ENCODE results near the gene HOXC12. TPM values are rescaled to one million over a fixed set of nuclear protein-coding genes. Genes with fewer than 3 reads are reported as not detected.

HOXC12 gene
- total and polyA plus RNA-seq, 2 of the 8 experiments (the other 6 are each of a cell fraction or from before 2014, with no cell fraction given), result not detected

DNA sequence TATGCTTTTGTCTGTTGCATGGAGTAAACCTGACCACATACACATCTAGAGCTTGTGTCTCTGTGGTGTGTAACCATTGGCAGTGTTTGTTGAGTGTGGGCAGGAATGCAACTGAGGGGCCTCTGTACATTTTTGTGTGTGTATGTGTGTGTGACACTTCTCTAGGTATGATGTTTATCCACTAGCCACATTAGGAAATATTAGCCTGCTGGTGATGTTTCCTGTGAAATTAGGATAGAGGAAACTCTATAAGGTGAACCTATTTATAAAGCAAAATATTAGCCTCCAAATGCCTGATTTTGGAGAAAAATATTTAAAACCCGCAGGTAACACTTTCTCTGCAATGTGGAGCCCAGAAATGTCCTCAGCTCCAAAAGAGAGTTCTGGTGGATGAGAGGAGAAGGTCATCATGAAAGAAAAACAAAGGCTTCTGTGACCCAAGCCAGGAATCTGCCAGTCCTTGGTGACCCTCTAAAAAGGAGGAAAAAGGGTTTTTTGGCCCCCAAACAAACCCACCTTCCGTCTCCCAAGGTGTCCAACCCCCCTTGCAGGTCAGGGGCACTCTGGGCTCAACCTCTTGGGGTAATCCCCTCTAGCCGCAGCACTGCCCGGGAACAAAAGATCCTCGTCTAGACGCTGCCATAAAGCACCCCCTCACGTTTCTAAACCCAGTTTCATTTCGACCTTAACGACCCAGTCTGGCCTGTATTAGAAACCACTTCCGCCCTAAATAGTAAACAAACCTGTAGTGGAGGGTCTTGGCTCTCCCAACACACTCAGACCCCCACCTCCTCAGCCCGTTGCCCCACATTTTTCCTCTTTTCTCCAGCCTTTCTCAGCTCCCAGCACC is 23.1 kb downstream of the HOXC12 start:
- Histone ChIP-seq H3K79me2 (ENCODE audit: control insufficient read depth in 1 of 2, insufficient read depth in 2 of 2, low read length in 2 of 2) (no peaks in the 10 kb centered on the region), H3K23me2 (ENCODE audit: low read depth, low read length) (peaks cover 1% of the 10 kb centered on the region; the same call in 1 of the 2 replicates), H3K56ac (replicated peaks; ENCODE audit: insufficient read length, low read depth, low read length) (no peak overlapping the region), H4K91ac (replicated peaks; ENCODE audit: insufficient read length, low read length) (no peak overlapping the region), H3K27me3 (replicated peaks in 1 of 4; ENCODE audit: control insufficient read depth in 3 of 4, extremely low read depth in 1 of 4, insufficient read depth in 3 of 4, low read length in 3 of 4) (peaks cover 96 to 100% (median 99%) of the 10 kb centered on the region in 4 experiments), H3K18ac (ENCODE audit: extremely low read depth, low read length) (no peak overlapping the region), H2BK15ac (ENCODE audit: low read length) (no peak overlapping the region), H2BK5ac (ENCODE audit: low read depth, low read length) (no peak overlapping the region), H3K79me1 (ENCODE audit: low read depth, low read length) (no peaks in the 10 kb centered on the region), H3K27ac (ENCODE audit: low read depth, low read length) (no peak overlapping the region), H3K9me3 (ENCODE audit: insufficient read depth in 2 of 2, low read depth in 1 of 2, low read length in 1 of 2) (0 out of 4 replicates have a peak, but pooled peaks cover 0 to 2% of the 10 kb centered on the region in 2 experiments), H2BK120ac (replicated peaks; ENCODE audit: low read depth, low read length) (no peak overlapping the region), H2AK5ac (ENCODE audit: low read depth, low read length) (no peak overlapping the region), H3K4me3 (ENCODE audit: extremely low read depth in 1 of 4, insufficient read depth in 2 of 4, low read depth in 3 of 4, low read length in 4 of 4) (no peak overlapping the region), H3K36me3 (ENCODE audit: control insufficient read depth in 2 of 4, insufficient read depth in 4 of 4, low read length in 3 of 4) (peaks cover 0 to 3% (median 0%) of the 10 kb centered on the region in 4 experiments; a peak in 1 of 8 replicates), H2BK12ac (ENCODE audit: low read depth, low read length) (no peak overlapping the region), H4K5ac (ENCODE audit: insufficient read length, low read depth, low read length) (no peak overlapping the region), H3K23ac (ENCODE audit: insufficient read length) (no peak overlapping the region), H3K4me1 (replicated peaks in 1 of 4; ENCODE audit: control insufficient read depth in 3 of 4, insufficient read depth in 4 of 4, low read length in 3 of 4) (peaks cover 0 to 10% (median 4%) of the 10 kb centered on the region in 4 experiments; a peak in 6 of 7 replicates), H4K20me1 (replicated peaks in 1 of 2; ENCODE audit: control insufficient read depth in 1 of 2, insufficient read depth in 2 of 2, low read length in 2 of 2) (peaks cover 15 to 20% of the 10 kb centered on the region in 2 experiments), H3K4me2 (ENCODE audit: insufficient read depth in 1 of 2, low read depth in 2 of 2, low read length in 2 of 2) (no peak overlapping the region), H2BK20ac (ENCODE audit: low read length) (no peak overlapping the region), H4K8ac (ENCODE audit: extremely low read depth, insufficient read depth, low read length) (no peak overlapping the region), H3K4ac (replicated peaks; ENCODE audit: insufficient read length, low read depth, low read length) (no peak overlapping the region), H3K9ac (replicated peaks in 1 of 4; ENCODE audit: extremely low read depth in 1 of 4, low read depth in 3 of 4, low read length in 3 of 4) (no peak overlapping the region), H3K14ac (ENCODE audit: insufficient read length) (no peak overlapping the region), H2AFZ (ENCODE audit: low read length) (no peak overlapping the region)
- POLR2A ChIA-PET (ENCODE audit: partially characterized antibody), result interaction anchor here (1.4 kb wide), 1 partner anchor 11 kb away, joined by 3 read pairs; no protein-coding TSS in a partner anchor
- CTCF ChIA-PET (ENCODE audit: partially characterized antibody), result interaction anchor here (0.7 to 1.5 kb wide), 3 partner anchors 14 to 55 kb away, joined by 3 to 4 read pairs (median 3); partner anchors contain the start of gene HOXC5
- DNase-seq (ENCODE audit: low read depth in 1 of 2, low spot score in 2 of 2), result no peak
- WGBS, 2 experiments (ENCODE audit: extremely low coverage in 1 of 2, insufficient coverage in 1 of 2, insufficient read length in 1 of 2, insufficient replicate concordance in 2 of 2, low coverage in 1 of 2, low lambda C conversion rate in 2 of 2, missing lambda C conversion rate in 1 of 2), result 12% methylated on average over 11 of the region's 11 CpGs; no CpG with 5 or more reads in 1 of the 2 experiments
- TF ChIP-seq EZH2 (IDR thresholded peaks at IDR 0.05; ENCODE audit: low read depth, low read length, severe bottlenecking) (peak; percentile 25), SIN3A (conservative IDR thresholded peaks at IDR 0.05 in 1 of 2, IDR thresholded peaks at IDR 0.05 in 1 of 2; ENCODE audit: low read depth in 1 of 2, low read length in 2 of 2) (no peak), SUZ12 (IDR thresholded peaks at IDR 0.05; ENCODE audit: low read length) (peak; percentile 38; the same call in 1 of the 2 replicates), JUND (IDR thresholded peaks at IDR 0.05; ENCODE audit: low read length) (no peak), SAP30 (IDR thresholded peaks at IDR 0.05; ENCODE audit: insufficient read depth, insufficient replicate concordance, low read length) (no peak), GABPA (IDR thresholded peaks at IDR 0.05; ENCODE audit: borderline replicate concordance, insufficient read depth, low read length) (no peak), YY1 (IDR thresholded peaks at IDR 0.05; ENCODE audit: low read depth, low read length) (no peak), ATF3 (IDR thresholded peaks at IDR 0.05; ENCODE audit: insufficient read depth, low read depth, low read length) (no peak), RFX5 (IDR thresholded peaks at IDR 0.05; ENCODE audit: borderline replicate concordance, low read depth, low read length) (no peak)
- no peak for FAIRE-seq

Data from H1 (cell line).